Left renal cortex interstitium (tissue), 4 donors: ENCODE data around the gene OR5AR1. TPM values are rescaled to one million over a fixed set of nuclear protein-coding genes. Genes with fewer than 3 reads are reported as not detected.

Source experiments
- polyA plus RNA-seq, 4 donors: library from polyadenylated mRNA; unstranded; fragments of 120-200 nt; gene quantifications; one replicate each; pipeline ENCODE4 v1.2.1, GENCODE V29; 2013; ENCODE audit not compliant: insufficient read length in 4 of 4

Gene OR5AR1
- polyA plus RNA-seq, 4 donors = not detected

Other genes with a start within 250 kb of the OR5AR1 start
- gene OR5M3, start 190.3 kb upstream of the OR5AR1 start, polyA plus RNA-seq = not detected
- gene OR5M8, start 172.3 kb upstream of the OR5AR1 start, polyA plus RNA-seq = not detected
- gene OR5M11, start 120.4 kb upstream of the OR5AR1 start, polyA plus RNA-seq = not detected
- gene OR5M10, start 86.0 kb upstream of the OR5AR1 start, polyA plus RNA-seq = not detected
- gene OR5M1, start 48.8 kb upstream of the OR5AR1 start, polyA plus RNA-seq = not detected
- not detected for gene OR5AP2, start 21.2 kb upstream of the OR5AR1 start, polyA plus RNA-seq
- gene OR9G1, start 35.4 kb downstream of the OR5AR1 start, polyA plus RNA-seq = not detected
- gene OR9G4, start 85.0 kb downstream of the OR5AR1 start, polyA plus RNA-seq = not detected